GM12873 (cell line): ENCODE data around the gene GPR146.

ENCODE experiments used
- TF ChIP-seq, protein P1 (sequence below): IDR thresholded peaks from 2 replicates; pipeline ENCODE4 v1.5.1; 2012; ENCODE audit warnings: low read depth, mild to moderate bottlenecking, moderate library complexity, low read length, control low read depth; ENCODE audit not compliant: insufficient read depth; ENCODE audit errors: missing control alignments

GPR146 gene

GRCh38 chr7:1016577-1017531 lies 27.5 kb upstream of the GPR146 start:
- TF ChIP-seq, protein P1, sequence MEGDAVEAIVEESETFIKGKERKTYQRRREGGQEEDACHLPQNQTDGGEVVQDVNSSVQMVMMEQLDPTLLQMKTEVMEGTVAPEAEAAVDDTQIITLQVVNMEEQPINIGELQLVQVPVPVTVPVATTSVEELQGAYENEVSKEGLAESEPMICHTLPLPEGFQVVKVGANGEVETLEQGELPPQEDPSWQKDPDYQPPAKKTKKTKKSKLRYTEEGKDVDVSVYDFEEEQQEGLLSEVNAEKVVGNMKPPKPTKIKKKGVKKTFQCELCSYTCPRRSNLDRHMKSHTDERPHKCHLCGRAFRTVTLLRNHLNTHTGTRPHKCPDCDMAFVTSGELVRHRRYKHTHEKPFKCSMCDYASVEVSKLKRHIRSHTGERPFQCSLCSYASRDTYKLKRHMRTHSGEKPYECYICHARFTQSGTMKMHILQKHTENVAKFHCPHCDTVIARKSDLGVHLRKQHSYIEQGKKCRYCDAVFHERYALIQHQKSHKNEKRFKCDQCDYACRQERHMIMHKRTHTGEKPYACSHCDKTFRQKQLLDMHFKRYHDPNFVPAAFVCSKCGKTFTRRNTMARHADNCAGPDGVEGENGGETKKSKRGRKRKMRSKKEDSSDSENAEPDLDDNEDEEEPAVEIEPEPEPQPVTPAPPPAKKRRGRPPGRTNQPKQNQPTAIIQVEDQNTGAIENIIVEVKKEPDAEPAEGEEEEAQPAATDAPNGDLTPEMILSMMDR: no peak

DNA sequence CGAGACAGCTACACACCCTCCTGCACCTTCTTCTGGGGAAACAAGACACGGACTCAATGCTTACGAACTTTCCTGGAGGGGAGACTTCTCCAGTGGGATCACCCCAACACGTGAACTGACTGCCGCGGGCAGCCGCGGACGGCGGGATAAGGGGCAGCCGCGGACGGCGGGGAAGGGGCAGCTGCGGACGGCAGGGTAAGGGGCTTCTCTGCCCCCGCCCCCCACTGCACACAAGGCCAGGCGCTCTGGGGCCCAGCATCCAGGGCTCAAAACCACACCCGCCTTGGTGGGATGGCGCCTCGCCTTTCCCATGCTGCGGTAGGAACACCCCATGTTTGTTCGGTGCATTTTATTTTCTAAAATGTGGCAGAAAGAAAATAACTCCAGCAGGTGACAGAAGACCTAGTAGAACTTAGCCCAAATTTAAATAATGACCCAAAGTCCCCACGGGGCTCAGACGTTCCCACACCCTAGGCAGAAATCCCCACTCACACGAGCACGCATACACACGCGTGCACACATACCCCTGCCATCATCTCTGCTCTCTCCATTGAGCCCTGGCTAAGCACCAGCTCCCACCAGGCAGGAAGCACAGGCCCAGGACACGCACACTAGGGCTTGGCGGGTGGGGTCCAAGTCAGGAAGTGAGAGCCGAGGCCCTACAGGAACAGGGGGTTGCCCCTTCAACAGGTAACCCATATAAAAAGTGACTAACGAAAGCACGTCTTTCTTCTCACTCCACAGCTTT lies 26.6 kb upstream of the GPR146 start:
- TF ChIP-seq, protein P1: no peak

- TF ChIP-seq, protein P1: no peak
Observed at GRCh38 chr7:1018334-1018695, 26.0 kb upstream of the GPR146 start.

GRCh38 chr7:1019255-1019785 lies 25.0 kb upstream of the GPR146 start:
- TF ChIP-seq, protein P1: no peak

DNA sequence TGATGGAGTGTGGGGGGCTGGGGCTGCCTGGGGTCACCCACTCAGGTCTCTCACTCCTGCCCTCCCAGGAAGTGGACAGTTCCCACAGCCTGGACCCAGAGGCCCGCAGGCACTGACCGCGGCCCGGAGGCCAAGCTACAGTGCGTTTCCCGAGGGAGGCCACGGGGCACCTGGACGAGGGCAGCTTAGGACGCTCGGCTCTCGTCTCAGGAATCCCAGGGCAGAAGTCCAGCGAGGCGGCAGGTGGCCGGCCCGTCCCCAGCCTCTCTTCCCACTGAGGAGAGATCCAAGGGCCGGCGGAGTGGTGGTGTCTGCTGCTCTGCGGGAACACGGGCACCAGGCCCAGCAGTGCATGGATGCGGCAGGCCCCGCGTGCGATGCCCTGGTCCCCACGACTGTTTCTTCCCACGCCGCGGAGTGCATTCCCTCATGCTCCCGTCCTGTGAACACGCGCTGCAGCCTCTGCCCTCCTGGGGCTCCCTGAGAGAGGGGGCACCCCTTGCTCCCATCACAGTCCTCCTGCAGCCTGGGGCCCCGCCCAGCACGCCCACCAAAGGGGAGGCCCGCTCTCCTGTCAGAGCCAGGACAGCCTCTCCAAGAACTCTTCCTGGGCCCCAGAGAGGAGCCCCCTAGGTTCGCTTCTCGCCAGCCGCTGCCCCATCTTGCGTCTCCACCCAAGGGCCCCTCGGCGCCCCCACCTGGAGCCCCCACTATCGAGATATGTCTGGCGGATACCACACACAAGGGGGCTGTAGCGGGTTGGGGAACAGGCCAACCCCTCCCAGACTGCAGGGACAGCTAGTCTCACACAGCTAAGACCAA lies 24.3 kb upstream of the GPR146 start:
- TF ChIP-seq, protein P1: no peak

GRCh38 chr7:1020849-1021251 lies 23.5 kb upstream of the GPR146 start:
- TF ChIP-seq, protein P1: peak; percentile 44

DNA sequence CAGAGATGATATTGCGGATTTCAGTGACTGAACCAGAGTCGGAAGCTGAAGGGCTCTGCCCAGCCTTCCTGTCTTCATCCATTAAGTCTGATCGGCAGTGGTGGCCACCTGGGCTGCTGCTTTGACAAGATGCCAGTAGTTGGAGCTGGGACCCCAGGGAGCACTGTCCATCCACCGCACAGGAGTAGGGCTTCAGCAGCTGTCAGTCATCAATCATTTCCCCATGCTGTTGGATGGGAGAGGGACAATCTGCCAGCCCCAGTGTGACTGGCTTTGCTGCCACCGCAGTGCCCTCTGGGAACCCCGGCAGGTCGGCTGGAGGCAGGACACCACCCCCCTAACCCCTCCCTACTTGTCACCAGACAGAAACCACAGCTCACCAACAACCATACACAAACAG lies 23.0 kb upstream of the GPR146 start:
- TF ChIP-seq, protein P1: no peak
